HG02970 (cell line): Measurements from ENCODE around the gene TMC5.
"Not testable (repeated sequence)": the region's sequence is repeated elsewhere in the genome, so short reads cannot be mapped to it uniquely, and the experiment has no call there.

ENCODE experiments used
- ATAC-seq: cut with Tn5 transposase; IDR thresholded peaks from one replicate; pipeline ENCODE4 v1.9.1; 2021; ENCODE audit warnings: mild to moderate bottlenecking, moderate library complexity, moderate number of reproducible peaks; ENCODE audit not compliant: unreplicated experiment, low FRiP score

The TMC5 gene

DNA sequence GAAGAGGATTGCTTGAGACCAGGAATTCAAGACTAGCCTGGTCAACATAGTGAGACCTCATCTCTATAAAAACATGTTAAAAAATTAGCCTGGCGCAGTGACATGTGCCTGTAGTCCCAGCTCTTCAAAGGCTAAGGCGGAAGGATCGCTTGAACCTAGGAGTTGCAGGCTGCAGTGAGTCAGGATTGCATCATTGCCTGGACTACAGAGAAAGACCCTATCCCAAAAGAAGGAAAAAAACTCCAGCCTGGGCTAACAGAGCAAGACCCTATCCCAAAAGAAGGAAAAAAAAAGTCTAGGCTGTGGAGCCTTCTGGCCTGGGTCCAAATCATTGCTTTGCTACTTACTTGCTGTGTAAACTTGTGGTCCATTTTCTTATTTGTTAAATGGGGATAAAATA lies 111.0 kb downstream of the TMC5 start:
- no peak for ATAC-seq

DNA sequence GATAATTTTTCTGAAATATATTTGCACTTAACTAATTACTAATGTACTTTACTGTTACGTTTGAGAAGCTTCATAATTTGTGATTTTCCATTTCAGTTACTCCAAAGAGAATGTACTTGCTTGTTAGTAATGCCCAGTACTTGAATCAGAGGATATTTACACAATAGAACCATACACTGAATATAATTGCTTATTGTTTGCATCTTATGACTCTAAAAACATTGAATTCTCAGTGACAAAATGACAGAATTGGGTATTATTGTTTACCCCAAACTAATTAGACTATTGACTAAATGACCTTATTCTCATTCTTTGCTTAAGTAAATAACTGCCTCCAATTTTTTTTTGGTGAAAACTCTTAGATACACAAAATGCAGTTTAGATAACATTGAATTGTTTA lies 114.9 kb downstream of the TMC5 start:
- ATAC-seq, result no peak

DNA sequence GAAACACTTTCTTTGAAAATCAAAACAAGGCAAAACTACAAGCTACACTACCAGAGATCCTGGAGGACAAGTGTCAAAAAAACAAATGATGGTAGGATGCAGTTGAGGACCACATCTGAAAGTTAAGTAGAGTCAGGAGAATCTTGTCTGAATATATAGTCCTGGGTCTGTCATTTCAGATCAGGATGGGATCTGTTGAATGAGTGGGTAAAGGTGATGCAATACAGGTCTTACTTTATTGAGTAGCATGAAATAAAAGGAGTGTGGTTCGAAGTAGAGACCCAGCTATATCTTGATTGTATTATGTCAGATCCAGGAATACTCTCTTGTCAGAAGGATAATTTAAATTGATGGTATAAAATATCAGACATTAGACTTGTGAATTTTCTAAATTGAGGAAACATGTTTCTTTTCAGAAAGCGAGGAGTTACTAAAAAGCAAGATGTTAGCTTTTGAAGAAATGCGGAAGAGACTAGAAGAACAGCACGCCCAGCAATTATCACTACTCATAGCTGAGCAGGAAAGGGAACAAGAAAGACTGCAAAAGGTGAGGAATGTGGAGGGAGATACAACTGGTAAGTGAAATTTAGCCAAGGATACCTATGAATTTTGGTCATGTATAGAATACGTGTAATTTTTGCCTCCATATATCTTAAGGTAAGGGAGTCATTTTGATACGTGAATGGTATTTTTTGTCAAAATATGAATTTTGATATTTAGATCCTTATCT lies 122.7 kb downstream of the TMC5 start:
- ATAC-seq, result no peak

DNA sequence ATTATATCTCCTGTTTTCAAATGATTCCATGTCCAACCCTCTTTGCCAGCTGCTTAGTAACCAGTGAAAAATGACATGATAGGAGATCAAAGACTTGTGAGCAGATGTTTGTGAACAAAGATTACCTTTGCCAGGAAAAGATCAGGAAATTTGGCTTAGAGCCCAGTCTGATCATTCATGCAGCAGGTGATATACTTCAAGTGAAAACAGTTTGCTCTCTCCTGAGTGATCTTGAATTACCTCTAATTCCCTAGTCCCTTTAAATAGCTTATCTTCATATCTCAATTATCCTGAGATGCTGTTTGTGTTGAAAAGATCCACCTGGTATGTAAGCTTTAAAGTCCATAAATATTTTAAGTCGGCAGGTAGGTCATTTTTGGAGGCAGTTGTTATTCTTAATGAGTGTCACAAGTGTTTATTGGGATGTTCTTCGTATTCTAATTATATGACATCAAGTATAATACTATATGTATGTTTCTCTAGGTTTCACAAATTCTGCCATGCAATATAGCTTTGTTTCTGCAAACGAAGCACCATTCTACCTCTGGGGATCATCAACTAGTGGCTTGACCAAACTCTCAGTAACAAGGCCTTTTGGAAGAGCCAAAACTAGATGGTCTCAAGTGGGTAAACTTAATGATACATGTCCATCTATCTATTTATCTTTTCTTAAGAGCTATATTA lies 124.6 kb downstream of the TMC5 start:
- no peak for ATAC-seq

DNA sequence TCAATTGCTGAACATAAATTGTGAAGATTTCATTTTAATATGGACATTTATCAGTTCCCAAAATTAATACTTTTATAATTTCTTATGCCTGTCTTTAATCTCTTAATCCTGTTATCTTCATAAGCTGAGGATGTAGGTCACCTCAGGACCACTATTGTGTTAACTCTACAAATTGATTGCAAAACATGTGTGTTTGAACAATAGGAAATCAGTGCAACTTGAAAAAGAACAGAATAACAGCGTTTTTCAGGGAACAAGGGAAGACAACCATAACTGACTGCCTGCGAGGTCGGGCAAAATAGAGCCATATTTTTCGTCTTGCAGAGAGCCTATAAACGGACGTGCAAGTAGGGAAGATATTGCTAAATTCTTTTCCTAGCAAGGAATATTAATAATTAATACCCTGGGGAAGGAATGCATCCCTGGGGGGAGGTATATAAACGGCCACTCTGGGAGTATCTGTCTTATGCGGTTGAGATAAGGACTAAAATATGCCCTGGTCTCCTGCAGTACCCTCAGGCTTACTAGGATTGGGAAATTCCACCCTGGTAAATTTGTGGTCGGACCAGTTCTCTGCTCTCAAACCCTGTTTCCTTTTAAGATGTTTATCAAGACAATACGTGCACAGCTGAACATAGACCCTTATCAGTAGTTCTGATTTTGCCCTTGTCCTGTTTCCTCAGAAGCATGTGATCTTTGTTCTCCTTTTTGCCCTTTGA lies 125.8 kb downstream of the TMC5 start:
- not testable (repeated sequence) for ATAC-seq

DNA sequence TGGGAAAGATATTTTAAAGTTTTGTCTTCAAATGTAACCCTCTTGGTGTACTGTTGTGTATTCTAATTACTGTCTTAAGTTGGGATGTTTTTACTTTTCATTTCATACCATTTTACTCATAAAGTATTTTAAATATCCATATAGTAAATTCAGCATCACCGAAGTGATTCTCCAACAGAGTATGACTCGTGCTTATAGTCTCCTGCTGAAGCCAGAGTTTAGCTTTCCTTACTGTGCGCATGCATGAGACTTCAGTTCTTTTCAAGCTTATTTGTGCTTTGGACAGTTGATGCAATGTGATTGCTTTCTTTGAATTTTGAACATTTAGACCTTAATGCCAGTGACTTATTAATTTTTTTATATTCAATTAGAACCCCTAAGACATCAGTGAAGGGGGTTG lies 130.5 kb downstream of the TMC5 start:
- ATAC-seq, result no peak
